Ovary (tissue), 3 donors: Measurements from ENCODE around the gene RASD1.

Experiments
- CTCF ChIP-seq, 3 donors: fragments of 450-650 bp in 2 of 3; fragments of 200-600 bp in 1 of 3; IDR thresholded peaks; one replicate each; pipeline versions ENCODE4 v1.5.1 to v1.8.0; 2016 to 2022; ENCODE audit warnings: antibody characterized with exemption in 3 of 3, mild to moderate bottlenecking in 1 of 3
- EP300 ChIP-seq: sonication (generic); formaldehyde crosslinking; IDR thresholded peaks from one replicate; pipeline ENCODE4 v1.6.1; 2017; ENCODE audit warnings: antibody characterized with exemption
- POLR2A ChIP-seq: fragments of 450-650 bp; IDR thresholded peaks from one replicate; pipeline ENCODE4 v1.6.1; 2017; ENCODE audit warnings: antibody characterized with exemption, mild to moderate bottlenecking, moderate library complexity
- donor health status: DM: no; HTN: no; CAD: no.

- TF ChIP-seq CTCF (IDR thresholded peaks at IDR 0.05) (no peak), POLR2A (no peak), EP300 (no peak)
Observed at GRCh38 chr17:17514361-17514992, 18.3 kb upstream of the RASD1 start.
